Raji (cell line): Measurements from ENCODE around the gene MPG.

Experiments used
- POLR2A ChIP-seq: IDR thresholded peaks from 2 replicates; pipeline ENCODE4 v1.6.1; 2011; ENCODE audit warnings: low read depth, low read length, control low read depth; ENCODE audit not compliant: insufficient read depth

MPG gene

DNA sequence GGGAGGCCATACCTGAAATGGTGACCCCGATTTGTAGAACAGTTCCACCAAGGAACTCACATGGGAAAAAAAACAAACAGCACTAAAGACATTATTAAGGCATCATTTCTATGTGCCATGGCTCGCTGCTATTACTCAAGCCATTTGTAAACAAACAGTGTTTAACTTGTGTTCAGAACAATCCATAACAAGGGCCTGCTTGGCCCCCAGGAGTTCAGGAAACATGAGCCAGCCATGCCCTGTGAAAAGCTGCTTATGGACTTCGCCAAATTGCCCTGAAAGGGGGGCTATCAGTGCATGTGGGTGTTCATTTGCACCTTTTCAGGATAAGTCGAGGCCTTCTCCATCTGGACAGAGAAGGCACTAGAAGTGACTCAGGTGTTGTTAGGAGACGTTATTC lies 32.6 kb upstream of the MPG start:
- TF ChIP-seq POLR2A = no peak

DNA sequence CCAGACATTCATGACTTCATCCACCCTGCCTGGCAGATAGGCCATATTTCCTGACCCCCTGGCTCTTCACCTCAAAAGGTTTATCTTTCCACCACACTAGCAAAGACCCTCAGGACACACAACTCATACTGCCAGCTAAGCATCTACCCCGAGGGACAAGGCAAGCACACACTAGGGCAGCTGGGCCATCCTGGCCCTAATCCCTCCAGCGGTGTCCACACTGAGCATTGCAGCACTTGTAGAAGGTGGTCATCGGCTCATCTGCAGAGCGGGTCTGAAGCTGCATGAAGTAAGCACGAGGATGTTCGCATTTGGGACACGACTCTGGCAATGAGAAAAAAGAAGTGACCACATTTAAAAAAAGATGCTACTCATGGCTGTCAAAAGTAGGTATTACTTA lies 30.8 kb upstream of the MPG start:
- no peak for TF ChIP-seq POLR2A

DNA sequence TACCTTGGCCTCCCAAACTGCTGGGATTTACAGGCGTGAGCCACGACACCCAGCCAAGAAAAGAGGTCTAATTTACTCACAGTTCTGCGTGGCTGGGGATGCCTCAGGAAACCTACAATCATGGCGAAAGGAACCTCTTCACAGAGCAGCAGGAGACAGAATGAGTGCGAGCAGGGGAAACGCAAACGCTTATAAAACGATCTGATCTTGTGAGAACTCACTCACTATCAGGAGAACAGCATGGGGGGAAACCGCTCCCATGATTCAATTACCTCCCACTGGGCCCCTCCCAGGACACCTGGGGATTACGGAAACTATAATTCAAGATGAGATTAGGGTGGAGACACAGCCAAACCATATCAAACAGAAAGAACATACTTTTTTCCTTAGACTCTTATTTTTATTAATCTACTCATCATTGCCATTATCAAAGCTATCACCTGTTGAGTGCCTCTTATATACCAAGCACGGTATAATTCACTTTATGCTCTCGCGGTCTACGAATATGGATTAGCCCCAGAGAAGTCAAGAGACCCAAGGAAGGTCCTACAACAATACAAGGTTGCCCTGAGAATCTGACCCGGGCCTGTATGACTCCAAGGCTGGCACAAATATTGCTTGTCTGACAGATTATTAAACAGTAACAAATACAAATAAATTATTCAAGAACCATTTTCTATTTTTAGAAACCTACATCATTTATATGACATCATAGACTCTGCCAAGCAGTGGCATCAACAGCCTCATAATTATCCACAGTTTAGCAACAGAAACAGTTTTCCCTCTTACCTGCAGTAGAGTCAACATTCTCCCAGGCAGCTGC lies 27.0 kb upstream of the MPG start:
- TF ChIP-seq POLR2A = no peak

DNA sequence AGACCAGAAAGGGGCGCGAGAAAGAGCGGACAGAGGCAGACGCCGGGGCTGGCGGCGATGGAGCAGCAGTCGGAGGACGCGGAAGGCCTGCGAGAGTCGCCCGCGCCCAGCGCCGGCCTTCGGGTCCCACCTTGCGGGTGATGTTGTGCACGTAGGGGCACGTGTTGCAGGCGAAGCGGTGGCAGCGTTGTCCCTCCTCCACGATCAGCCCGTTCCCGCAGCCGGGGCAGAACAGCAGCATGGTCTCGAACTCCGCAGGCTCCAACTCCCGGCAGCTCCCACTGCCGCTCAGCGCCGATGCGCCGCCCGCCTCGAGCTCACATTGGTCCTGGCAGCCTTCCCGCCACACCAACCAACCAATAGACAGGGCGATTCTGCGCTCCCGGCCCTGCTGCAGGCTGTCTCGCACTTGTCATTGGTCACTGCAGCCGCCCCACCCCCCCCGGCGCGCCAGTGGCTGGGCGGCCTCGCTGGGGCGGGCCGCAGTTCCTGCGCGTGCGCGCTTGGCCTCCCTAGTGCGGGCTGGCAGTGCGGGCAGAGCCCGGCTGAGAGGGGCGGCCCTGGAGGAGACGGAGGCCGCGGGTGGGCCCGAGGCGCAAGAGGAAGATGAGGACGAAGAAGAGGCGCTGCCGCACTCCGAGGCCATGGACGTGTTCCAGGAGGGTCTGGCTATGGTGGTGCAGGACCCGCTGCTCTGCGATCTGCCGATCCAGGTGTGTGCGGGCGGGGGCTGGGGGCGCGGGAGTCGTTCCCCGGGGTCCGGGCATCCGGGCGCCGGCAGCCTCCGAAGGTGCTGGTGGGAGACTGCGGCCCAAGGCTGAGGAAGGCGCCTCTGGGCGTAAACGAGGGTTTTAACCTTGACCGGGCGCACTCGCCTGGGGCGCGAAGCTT lies 24.4 kb upstream of the MPG start, which contains the start of the genes POLR3K and SNRNP25:
POLR3K (minus strand) TSS at position 263 of the 891 bp plus-strand sequence; CDS start at position 241, 22 bp downstream.
SNRNP25 (plus strand) TSS at position 483 of the 891 bp plus-strand sequence; CDS start at position 672, 189 bp downstream.
- TF ChIP-seq POLR2A = peak; percentile 94

DNA sequence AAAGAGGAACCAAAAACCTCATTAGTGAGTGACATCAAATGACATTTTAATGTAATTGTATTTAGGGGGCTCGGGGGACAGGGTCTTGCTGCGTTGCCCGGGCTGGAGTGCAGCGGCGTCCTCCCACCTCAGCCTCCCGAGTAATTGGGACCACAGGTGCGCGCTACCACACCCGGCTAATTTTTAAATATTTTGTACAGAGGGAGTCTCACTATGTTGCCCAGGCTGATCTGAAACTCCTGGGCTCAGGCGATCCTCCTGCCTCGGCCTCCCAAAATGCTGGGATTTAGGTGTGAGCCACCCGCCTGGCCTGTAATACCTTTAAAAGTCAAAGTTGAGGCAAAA lies 23.8 kb upstream of the MPG start:
- TF ChIP-seq POLR2A = no peak

DNA sequence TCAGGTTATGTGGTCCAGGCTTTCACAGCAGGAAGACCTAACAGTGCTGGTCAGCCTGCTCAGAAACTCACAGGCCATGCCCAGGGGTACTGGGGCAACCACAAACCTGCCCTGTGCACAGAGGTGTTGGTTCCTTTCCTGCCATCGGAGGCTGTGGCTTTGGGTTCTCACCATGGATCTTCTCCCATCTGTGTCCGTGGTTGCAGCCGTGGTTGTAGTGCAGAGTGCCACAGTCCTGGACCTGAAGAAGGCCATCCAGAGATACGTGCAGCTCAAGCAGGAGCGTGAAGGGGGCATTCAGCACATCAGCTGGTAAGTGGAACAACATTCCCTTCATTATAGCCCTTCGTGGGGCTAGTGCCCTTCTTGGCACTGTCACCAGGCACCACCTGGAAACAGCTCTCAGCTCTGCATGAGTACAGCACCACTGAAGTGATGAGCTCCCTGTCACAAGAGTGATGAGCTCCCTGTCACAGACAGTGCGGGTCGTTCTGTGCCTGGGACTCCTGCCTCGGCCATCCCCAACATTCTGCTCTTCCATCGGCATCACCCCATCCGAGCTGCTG lies 22.4 kb upstream of the MPG start:
- TF ChIP-seq POLR2A = no peak

DNA sequence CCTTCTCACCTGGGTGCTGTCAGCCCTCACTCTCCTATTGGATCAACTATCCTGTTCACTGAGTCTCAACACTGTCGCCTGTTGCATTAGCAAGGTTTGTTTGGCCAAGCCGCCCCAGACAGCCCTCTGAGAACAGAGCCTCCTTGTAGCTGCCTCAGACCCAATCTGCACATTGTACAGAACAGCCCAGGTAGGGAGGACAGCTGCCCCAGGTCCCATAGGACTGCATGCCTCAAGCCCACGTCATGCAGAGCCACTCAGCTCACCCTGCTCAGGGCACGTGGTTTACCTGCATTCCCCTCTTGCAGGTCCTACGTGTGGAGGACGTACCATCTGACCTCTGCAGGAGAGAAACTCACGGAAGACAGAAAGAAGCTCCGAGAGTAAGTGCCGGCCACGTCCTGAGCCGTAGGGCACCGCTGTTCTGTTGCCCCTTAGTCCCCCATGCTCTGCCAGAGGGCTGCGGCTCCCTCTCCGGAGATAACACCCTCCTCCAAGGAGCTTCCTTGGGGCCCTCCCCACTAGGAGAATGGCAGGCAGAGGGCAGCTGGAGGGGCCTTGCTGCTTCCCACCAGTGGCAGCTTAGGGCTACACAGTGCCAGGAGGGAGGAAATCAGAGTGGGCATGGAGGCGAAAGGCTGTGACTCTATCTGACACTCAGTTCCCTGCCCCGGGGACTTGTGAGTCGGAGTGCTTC lies 21.6 kb upstream of the MPG start:
- TF ChIP-seq POLR2A = no peak

DNA sequence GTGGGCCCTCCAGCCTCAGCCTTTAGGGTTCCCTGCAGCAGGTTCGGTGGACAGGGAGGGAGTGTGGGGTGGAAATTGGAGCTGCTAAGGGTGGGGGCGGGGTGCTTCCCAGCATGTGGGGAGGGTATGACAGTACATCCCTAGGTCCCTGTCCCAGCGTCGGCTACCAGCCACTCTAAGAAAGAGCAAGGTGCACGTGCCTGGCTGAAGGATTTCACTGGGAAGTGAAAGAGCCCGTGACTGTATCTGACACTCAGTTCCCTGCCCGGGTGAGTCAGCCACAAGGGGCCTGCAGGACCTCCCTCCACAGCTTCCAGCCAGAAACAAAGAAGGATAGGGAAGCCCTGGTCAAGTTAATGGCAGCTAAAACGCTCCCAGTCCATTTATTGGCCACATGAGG lies 20.3 kb upstream of the MPG start:
- no peak for TF ChIP-seq POLR2A

DNA sequence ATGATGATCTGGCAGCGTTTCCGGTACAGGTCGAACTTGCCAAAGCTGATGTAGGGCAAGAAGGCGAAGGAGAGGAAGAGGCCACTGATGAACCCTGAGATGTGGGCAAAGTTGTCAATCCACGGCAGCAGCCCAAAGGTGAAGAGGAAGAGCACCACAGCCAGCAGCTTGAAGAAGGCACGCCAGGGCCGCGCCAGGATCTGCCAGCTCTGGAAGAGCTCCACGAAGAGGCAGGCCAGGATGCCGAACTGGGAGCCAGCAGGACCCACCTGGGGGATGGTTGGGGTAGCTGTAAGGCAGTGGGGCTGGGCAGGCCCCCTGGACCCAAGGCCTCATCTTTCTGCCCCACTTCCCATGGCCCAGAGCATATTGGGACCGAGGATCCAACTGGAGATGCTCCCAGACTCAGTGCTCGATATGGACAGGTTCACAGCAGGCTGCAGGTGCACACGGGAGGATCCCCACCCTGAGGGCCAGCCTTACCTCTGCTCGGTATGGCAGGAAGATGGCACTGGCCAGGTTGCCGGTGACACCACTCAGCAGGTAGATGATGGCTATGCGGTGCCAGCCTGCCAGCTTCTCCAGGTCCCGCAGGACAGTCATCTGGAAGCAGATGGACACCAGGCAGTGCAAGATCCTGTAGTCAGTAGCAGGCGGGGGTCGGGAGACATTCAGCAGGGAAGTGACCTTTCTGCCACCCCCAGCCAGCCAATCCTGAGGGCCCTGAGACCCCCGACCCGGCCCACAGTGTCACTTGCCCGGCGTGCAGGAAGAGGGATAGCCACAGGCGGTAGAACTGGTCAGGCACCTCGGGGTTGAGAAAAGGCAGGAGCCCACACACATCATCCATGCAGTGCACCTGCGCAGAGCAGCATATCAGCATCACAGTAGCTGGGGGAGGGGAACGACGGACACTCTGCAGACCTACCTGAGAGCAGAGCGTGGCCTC lies 19.3 kb upstream of the MPG start:
- TF ChIP-seq POLR2A = peak; percentile 31; the same call in 1 of the 2 replicates

DNA sequence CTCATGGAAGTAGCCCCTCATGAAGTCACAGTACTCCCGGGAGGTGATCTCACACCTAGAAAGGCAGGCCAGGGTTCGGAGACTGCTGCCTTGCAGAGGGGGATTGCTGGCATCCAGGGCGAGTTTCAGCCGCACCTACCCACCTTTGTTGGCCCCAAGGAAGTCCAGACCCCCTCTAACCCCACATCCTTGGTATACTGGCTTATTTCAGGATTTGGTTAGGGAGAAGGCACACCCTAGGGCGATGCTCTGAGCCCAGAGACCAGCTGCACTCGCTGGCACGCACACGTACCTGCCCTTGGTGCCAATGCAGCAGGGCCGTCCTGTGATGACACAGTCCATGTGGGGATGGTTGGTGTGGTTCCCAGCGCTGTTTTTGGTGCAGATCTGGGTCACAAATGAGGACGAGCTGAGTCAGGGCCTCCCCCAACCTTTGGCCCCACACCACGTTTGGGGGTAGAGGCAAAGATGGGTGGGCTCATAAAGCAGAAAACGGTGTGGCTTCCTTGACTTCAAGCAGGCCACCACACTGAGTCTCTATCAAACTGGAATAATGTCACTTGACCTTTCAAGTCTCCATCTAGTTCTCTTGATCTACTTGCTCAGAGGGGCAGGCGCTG lies 18.5 kb upstream of the MPG start:
- 0 out of 2 replicates have a peak, but pooled peaks have one; percentile 11 for TF ChIP-seq POLR2A

DNA sequence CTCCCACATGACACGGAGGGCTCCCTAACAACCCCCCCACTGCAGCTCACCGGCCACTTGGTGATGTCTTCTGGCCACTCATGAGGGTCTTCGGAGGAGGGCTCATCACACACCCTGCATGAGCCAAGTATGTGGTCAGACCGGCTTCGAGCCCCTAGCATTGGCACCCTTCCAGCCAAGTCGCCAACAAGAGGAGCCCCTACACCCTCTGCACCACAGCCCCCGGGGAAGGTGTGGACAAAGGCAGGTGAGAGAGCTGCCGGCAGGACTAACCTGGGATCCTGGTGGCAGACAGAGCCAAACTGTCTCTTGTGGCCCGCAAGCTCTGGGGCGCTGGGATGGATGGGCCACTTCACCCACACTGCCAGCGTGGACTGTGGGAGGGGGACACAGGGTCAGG lies 17.9 kb upstream of the MPG start:
- TF ChIP-seq POLR2A = no peak

DNA sequence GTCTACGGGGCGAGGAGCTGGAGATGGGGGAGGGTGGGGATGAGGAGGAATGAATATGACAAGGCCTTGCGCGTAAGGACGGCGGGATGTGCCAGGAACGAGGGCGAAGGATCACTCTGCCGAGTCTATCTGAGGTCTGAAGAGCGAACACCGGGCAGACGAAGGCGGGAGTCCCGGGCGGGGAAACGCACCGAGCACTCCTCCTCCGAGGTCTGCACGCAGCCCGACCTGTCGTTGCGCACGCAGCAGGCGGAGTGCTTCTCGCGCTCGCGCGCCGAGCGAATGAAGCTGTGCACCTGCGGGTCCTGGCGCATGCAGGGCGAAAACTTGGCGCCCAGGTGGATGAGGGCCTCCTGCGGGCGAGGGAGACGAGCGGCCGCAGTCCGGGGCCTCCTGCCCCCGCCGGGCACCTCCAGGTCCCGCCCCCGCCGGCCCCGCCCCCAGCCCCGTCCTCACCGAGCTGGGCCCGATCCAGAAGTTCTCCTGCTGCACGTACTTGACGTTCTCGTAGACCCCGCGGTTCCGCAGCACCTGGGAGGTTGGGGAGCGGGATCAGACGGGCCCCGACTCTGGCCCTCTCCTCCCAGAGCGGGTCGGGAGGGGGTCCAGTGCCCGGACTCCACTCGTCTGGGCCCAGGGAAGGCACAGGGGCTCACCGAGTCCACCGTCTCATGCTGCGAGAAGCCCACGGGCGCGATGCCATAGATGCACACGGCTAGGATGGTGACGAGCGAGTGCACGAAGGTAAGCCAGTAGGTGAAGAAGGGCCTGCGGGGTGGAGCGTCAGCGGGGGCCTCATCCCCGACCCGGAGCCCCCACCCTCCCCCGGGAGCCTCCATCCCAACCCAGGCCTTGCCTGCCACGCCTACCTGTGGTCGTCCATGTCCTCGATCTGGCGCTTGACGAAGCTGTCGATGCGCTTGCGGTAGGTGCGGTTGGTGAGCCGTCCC lies 16.8 kb upstream of the MPG start:
- TF ChIP-seq POLR2A = no peak
